Fibroblast of lung (primary cell): ENCODE data around the gene IL1F10. TPM values are rescaled to one million over a fixed set of nuclear protein-coding genes. Genes with fewer than 3 reads are reported as not detected.

Source experiments
- DNase-seq, 2 donors: peaks; one replicate each; pipeline versions ENCODE4 v3.0.0 to v3.0.0-alpha.2; 2010; ENCODE audit warnings: low read depth in 2 of 2
- H2AFZ ChIP-seq: 2 replicates; pipeline ENCODE4 v1.5.1; 2012; ENCODE audit warnings: low read length, control low read depth, inconsistent platforms
- H3K27ac ChIP-seq: 2 replicates; pipeline ENCODE4 v1.5.1; 2011; ENCODE audit warnings: low read length, control low read depth; ENCODE audit not compliant: insufficient read depth
- H3K27me3 ChIP-seq: 2 replicates; pipeline ENCODE4 v1.5.1; 2011; ENCODE audit warnings: mild to moderate bottlenecking, low read length; ENCODE audit not compliant: control insufficient read depth, insufficient read depth
- H3K36me3 ChIP-seq: 2 replicates; pipeline ENCODE4 v1.5.1; 2011; ENCODE audit warnings: low read length; ENCODE audit not compliant: control insufficient read depth, insufficient read depth
- H3K4me1 ChIP-seq: 2 replicates; pipeline ENCODE4 v1.5.1; 2011; ENCODE audit warnings: low read length; ENCODE audit not compliant: control insufficient read depth, insufficient read depth; ENCODE audit errors: extremely low read depth
- H3K4me2 ChIP-seq: 2 replicates; pipeline ENCODE4 v1.5.1; 2011; ENCODE audit warnings: low read length, control low read depth; ENCODE audit not compliant: insufficient read depth; ENCODE audit errors: extremely low read depth
- H3K4me3 ChIP-seq, 4 experiments: fragments of 200-600 bp in 1 of 4; sonication (generic) in 1 of 4; replicated peaks in 1 of 4; 2 replicates each; pipeline ENCODE4 v1.5.1; 2011 to 2016; ENCODE audit warnings: low read length in 4 of 4, low read depth in 3 of 4, mild to moderate bottlenecking in 3 of 4, control low read depth in 2 of 4, inconsistent platforms in 1 of 4, mixed read lengths in 1 of 4; ENCODE audit not compliant: insufficient read depth in 1 of 4; ENCODE audit errors: control extremely low read depth in 1 of 4
- H3K79me2 ChIP-seq: 2 replicates; pipeline ENCODE4 v1.5.1; 2012; ENCODE audit warnings: mild to moderate bottlenecking, low read length, inconsistent platforms; ENCODE audit not compliant: control insufficient read depth, insufficient read depth
- H3K9ac ChIP-seq: 2 replicates; pipeline ENCODE4 v1.5.1; 2011; ENCODE audit warnings: mild to moderate bottlenecking, low read length, control low read depth; ENCODE audit not compliant: insufficient read depth
- H3K9me3 ChIP-seq: 2 replicates; pipeline ENCODE4 v1.5.1; 2012; ENCODE audit warnings: low read depth, low read length; ENCODE audit not compliant: control insufficient read depth, insufficient read depth
- H4K20me1 ChIP-seq: 2 replicates; pipeline ENCODE4 v1.5.1; 2011; ENCODE audit warnings: low read length; ENCODE audit not compliant: control insufficient read depth, insufficient read depth; ENCODE audit errors: extremely low read depth
- CTCF ChIP-seq, 2 donors: IDR thresholded peaks in 1 of 2; conservative IDR thresholded peaks in 1 of 2; 1 replicate in 1 of 2; 2 replicates in 1 of 2; pipeline ENCODE4 v1.5.1; 2011 to 2012; ENCODE audit warnings: low read length in 2 of 2, control low read depth in 1 of 2, inconsistent platforms in 1 of 2, low read depth in 1 of 2, mild to moderate bottlenecking in 1 of 2
- EZH2 ChIP-seq: IDR thresholded peaks from 2 replicates; pipeline ENCODE4 v1.5.1; 2012; ENCODE audit warnings: low read length, control low read depth, mild to moderate bottlenecking; ENCODE audit errors: missing control alignments
- polyA plus RNA-seq, 2 donors: library from polyadenylated mRNA; depleted of rRNA in 1 of 2; stranded (reverse) in 1 of 2; unstranded in 1 of 2; fragments of >200 nt; gene quantifications; 2 replicates each; pipeline ENCODE4 v1.2.1, GENCODE V29; 2011 to 2012; ENCODE audit warnings: missing spikeins in 1 of 2
- total RNA-seq: library from RNA; depleted of rRNA; stranded (reverse); fragments of >200 nt; gene quantifications from 2 replicates; pipeline ENCODE4 v1.2.1, GENCODE V29; 2014

The IL1F10 gene
- total and polyA plus RNA-seq, 2 donors (not counting 1 experiment from before 2014, with no cell fraction given): not detected

GRCh38 chr2:113060796-113061195 is 7.0 kb upstream of the IL1F10 start:
- no peaks in the 10 kb centered on the region for H3K27me3 ChIP-seq
- H3K4me2 ChIP-seq: no peak overlapping the region
- H3K27ac ChIP-seq: no peak overlapping the region
- no peaks in the 10 kb centered on the region for H4K20me1 ChIP-seq
- no peaks in the 10 kb centered on the region for H3K79me2 ChIP-seq
- TF ChIP-seq EZH2 (no peak), CTCF (conservative IDR thresholded peaks at IDR 0.05 in 1 of 2, IDR thresholded peaks at IDR 0.05 in 1 of 2; ENCODE audit: low read depth in 1 of 2, low read length in 2 of 2) (no peak)
- H3K4me1 ChIP-seq: no peaks in the 10 kb centered on the region
- DNase-seq: no peak
- H3K4me3 ChIP-seq: no peak overlapping the region
- H3K36me3 ChIP-seq: no peaks in the 10 kb centered on the region
- no peaks in the 10 kb centered on the region for H3K9me3 ChIP-seq
- no peak overlapping the region for H3K9ac ChIP-seq
- no peak overlapping the region for H2AFZ ChIP-seq

- H3K4me1 ChIP-seq: no peaks in the 10 kb centered on the region
- H2AFZ ChIP-seq: no peak overlapping the region
- no peaks in the 10 kb centered on the region for H4K20me1 ChIP-seq
- TF ChIP-seq CTCF (conservative IDR thresholded peaks at IDR 0.05 in 1 of 2, IDR thresholded peaks at IDR 0.05 in 1 of 2; ENCODE audit: low read depth in 1 of 2, low read length in 2 of 2) (no peak), EZH2 (no peak)
- no peaks in the 10 kb centered on the region for H3K9me3 ChIP-seq
- H3K9ac ChIP-seq: no peak overlapping the region
- H3K4me2 ChIP-seq: no peak overlapping the region
- H3K36me3 ChIP-seq: no peaks in the 10 kb centered on the region
- no peak overlapping the region for H3K27ac ChIP-seq
- H3K4me3 ChIP-seq: no peak overlapping the region
- no peak for DNase-seq
- H3K27me3 ChIP-seq: no peaks in the 10 kb centered on the region
- no peaks in the 10 kb centered on the region for H3K79me2 ChIP-seq
These were observed 6.5 kb upstream of the IL1F10 start for GRCh38 chr2:113061241-113061640.

- Histone ChIP-seq H3K27me3 (no peaks in the 10 kb centered on the region), H3K79me2 (no peaks in the 10 kb centered on the region), H3K9ac (no peak overlapping the region), H2AFZ (no peak overlapping the region), H3K4me2 (no peak overlapping the region), H4K20me1 (no peaks in the 10 kb centered on the region), H3K36me3 (no peaks in the 10 kb centered on the region), H3K4me3 (no peak overlapping the region), H3K4me1 (no peaks in the 10 kb centered on the region), H3K27ac (no peak overlapping the region), H3K9me3 (no peaks in the 10 kb centered on the region)
- DNase-seq: no peak
- no peak for TF ChIP-seq EZH2
- TF ChIP-seq CTCF (conservative IDR thresholded peaks at IDR 0.05 in 1 of 2, IDR thresholded peaks at IDR 0.05 in 1 of 2; ENCODE audit: low read depth in 1 of 2, low read length in 2 of 2): no peak
These were observed 5.6 kb upstream of the IL1F10 start for GRCh38 chr2:113061896-113062770.
